Measurements from ENCODE around the gene OR6B3.

Gene OR6B3

GRCh38 chr2:240043279-240043989, 9.9 kb downstream of the OR6B3 start:
- DNase-seq = no peak

DNA sequence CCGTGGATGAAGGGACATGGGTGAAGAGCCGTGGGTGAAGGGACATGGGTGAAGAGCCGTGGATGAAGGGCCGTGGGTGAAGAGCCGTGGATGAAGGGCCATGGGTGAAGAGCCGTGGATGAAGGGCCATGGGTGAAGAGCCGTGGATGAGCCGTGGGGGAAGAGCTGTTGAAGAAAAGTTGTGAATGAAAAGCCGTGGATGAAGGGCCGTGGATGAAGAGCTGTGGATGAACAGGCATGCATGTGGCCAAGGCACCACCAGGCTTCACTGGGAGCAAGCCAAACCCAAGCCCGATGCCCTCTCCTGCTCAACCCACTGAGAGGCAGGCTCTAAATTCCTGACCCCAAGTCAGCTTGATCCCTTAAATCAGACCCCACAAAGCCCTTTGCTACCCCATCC, 10.6 kb downstream of the OR6B3 start:
- no peak for DNase-seq

- DNase-seq = no peak
Observed at GRCh38 chr2:240041363-240041762, 12.0 kb downstream of the OR6B3 start.

GRCh38 chr2:240037358-240037757, 16.0 kb downstream of the OR6B3 start:
- DNase-seq = no peak

DNA sequence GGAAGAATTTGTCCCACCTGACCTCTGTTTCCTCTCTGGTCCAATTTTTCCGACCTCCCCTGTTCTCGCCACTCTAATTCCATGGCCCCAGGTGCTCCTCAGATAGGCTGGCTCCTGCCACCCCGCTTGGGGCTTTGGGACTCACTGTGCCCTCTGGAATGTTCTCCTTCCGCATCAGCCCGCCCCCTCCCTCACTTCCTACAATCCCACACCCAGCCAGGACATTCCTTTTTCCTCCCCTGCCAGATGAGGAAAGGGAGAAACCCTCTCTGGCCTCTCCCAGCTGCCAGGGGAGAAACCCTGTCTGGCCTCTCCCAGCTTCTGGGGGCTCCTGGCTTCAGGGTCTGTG, 20.0 kb downstream of the OR6B3 start:
- no peak for DNase-seq

DNA sequence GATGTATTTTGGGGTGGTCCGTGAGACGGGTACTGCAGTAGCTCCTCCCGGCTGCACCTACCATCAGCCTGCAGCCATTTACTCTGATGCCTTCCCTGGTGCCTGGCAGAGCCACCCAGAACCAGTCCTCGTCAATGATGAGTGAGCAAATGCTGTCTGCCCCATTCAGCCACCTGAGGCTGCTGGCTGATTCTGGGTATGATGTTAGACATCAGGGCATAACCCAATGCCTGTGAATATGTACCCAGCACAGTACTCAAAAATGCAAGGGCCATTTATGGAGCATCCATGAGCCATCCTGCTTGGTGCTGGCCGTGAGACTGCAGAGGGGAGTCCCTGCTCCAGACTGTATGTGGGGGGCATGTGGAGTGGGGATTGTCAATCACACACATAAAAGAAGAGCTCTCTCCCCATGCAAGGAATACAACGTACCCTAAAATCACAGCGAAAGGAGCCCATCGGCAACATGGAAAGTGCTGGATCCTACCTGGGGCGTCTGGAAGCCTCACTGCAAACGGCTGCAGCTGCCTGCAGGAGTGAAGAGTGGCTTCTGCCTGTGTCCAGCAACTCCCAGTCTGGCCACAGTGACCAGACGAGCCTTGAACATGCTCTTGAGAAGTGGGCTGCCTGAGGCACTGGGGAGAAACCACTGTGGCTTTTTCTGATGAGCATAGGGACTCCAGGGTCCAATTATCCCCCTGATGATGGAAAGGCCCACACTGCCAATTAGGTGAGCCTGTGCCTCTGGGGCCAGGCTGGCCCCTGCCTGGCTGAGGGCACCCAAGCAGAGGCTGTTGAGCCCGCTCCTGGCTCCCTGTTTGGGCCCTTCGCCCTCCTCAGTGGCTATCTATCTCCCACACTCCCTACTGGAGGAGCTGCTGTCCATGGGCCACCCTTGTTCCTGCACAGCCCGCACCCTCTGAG, 20.7 kb downstream of the OR6B3 start:
- no peak for DNase-seq

GRCh38 chr2:240030379-240031094, 22.8 kb downstream of the OR6B3 start, which contains the start of gene OR6B2:
Gene OR6B2 (minus strand): TSS chr2:240030429. CDS start chr2:240030429, 0 bp downstream.
- no peak for DNase-seq

GRCh38 chr2:240024766-240025165, 28.6 kb downstream of the OR6B3 start:
- DNase-seq = peak; percentile 24

- DNase-seq = no peak
Observed at GRCh38 chr2:240023792-240024191, 29.5 kb downstream of the OR6B3 start.

DNA sequence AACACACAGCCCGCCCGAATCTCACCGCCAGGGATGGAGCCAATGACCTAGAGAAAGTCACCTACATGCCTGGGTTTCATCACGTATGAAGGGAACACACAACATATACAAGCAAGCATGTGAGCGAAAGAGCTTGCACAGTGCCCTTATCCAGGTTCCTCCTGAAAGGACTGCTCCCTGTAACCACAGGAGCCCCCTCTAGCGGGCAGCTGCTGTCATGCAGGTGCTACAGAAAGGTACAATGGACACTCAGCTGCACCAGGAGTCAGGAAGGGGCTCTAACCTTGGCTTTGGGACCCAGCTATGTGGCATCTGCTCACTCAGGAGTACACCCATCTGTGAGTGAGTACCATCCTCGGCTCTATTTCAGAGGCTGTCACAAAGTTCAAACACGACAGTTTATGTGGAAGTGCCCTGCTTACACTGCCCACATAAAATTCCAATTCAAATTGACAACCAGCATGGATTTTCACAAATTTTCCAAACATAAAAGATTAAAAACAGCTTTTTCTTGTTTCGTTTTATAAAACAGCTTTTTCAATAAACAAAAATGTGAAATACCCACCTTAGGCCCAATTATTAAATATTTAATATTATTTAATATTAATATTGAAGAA, 31.7 kb downstream of the OR6B3 start:
- peak; percentile 68 for DNase-seq

DNA sequence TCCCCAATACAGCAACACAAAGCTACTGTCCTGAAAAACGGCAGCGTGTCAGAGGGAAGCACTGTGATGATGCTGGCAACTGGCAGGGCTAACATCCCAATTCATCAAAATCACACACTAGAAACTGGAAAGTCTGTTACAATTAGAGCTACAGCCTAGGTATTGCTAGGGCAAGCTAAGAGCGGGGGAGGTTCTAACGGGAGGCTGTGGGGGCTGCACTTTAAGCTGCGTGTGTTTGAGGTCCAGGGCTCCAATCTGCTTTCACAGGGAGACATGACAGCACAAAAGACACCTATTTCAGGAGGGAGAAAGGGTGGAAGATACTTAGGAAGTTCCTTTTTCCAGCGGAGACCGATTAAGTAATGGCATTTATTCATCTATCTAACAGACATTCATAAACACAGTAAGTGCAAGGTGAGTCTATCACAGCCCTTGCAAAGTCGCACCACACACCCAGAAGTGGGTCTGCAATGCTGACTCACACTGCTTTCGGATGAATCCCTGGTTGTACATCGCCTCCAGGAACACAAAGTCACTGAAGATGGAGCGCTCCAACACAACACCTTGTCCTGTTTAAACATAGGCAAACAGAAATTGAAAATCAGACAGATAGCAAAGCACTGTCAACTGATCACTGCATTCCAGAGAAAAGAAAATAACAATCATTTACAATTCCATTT, 35.1 kb downstream of the OR6B3 start:
- DNase-seq = no peak

- DNase-seq = no peak
Observed at GRCh38 chr2:240014327-240014726, 39.0 kb downstream of the OR6B3 start.

GRCh38 chr2:240013343-240013742, 40.0 kb downstream of the OR6B3 start:
- DNase-seq = no peak

DNA sequence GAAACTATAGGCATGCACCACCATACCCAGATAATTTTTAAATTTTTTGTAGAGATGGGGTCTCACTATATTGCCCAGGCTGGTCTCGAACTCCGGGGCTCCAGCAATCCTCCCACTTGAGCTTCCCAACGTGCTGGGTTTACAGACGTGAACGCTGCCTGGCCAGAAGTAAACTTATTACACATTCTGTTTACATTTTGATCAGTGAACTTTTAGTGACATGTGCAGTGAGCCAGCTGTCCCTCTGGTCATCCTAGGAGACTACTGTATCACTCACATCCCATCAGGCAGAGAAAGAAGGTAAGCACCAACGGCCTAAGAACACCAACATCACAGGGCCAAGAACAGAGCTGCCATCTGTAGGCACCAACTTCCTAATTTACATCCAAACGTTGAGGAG, 50.3 kb downstream of the OR6B3 start:
- DNase-seq = no peak

- DNase-seq = no peak
Observed at GRCh38 chr2:240000671-240001070, 52.6 kb downstream of the OR6B3 start.

GRCh38 chr2:239997686-239998409, 55.5 kb downstream of the OR6B3 start:
- no peak for DNase-seq

Measured in activated naive CD4-positive, alpha-beta T cell treated with Interleukin-2 at 50 U/mL for 16 hours (primary cell).